ENCODE results near the gene GSTM1. TPM values are rescaled to one million over a fixed set of nuclear protein-coding genes. Genes with fewer than 3 reads are reported as not detected.

Gene GSTM1
- not detected in 2 replicates for total RNA-seq

DNA sequence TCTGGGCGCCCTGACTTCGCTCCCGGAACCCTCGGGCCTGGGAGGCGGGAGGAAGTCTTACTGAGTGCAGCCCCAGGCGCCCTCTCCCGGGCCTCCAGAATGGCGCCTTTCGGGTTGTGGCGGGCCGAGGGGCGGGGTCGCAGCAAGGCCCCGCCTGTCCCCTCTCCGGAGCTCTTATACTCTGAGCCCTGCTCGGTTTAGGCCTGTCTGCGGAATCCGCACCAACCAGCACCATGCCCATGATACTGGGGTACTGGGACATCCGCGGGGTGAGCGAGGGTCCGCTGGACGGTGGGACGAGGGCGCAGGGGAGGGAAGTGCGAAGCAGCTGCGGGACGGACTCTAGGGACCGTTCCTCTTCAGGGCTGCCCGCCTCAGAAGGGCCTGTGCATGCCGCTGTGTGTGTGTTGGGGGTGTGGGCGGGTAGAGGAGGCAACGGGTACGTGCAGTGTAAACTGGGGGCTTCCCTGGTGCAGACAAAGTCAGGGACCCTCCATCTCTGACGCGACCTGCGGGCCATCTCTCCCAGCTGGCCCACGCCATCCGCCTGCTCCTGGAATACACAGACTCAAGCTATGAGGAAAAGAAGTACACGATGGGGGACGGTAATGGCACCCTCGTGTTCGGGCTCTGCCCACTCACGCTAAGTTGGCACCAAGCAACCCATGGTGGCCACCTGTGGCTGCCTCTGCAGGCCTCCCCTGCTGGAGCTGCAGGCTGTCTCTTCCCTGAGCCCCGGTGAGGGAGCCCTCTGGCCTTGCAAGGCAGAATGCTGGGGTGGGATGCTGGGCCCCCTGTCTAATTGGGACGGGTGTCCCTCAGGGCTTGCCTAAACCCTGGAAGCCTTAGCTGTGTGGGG, at the start of gene GSTM1:
Gene GSTM1, plus strand, starts transcription at position 177 of the 859 bp plus-strand sequence. Its CDS starts 57 bp downstream, at position 234.

DNA sequence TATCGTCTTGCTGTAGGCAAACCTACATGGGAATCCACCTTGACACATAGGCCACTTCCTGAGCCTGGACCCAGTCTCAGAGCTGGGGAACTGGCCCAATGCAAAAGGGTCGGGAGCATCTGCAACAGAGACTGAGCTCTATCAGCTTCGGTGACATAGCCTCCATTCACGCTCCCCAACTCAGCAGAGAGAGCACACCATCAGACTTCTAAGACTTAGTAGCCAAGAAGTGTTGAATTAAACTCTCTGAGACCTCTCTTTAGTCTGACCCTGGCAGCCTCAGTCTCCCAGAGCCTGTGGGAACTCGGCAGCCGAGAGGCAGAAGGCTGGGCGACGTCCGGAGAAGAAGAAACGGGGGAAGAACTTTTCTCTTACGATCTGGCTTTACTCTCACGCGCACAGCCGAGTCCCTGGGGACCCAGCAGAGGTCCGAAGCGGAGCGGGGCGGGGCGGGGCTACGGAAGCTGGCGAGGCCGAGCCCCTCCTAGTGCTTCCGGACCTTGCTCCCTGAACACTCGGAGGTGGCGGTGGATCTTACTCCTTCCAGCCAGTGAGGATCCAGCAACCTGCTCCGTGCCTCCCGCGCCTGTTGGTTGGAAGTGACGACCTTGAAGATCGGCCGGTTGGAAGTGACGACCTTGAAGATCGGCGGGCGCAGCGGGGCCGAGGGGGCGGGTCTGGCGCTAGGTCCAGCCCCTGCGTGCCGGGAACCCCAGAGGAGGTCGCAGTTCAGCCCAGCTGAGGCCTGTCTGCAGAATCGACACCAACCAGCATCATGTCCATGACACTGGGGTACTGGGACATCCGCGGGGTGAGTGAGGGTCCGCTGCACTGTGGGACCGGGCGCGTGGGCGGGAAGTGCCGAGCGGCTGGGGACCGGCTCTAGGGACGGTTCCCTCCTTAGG, 31.8 kb upstream of the GSTM1 start, which contains the start of gene GSTM4:
Gene GSTM4, plus strand, starts transcription at position 485 of the 905 bp plus-strand sequence. Its CDS starts 291 bp downstream, at position 776.

DNA sequence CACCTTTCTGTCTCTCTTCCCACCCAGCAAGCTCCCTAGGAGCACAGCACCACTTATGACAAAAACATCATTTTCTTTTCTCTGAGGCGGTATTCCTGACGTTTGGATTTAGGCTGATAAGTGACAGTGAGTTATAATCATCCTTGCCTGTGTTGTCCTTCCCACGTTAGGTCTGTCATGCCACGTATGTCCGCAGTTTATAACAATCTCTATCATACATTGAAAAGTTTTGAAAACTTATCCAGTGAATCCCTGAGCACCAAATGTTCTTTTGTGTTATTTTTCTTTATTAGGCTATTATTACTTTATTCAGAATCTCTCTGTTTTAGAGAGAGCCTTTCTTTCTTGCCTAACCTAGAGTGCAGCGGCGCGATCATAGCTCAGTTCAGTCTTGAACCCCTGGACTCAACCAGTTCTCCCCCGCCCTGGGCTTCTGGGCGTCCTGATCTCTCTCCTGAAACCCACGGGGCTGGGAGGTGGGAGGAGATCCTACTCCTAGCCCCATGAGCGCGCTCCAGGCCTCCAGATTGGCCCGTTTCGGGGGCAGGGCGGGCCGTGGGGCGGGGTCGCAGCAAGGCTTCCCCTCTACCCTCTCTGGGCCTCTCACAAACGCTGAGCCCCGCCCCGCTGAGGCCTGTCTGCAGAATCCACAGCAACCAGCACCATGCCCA, 20.0 kb upstream of the GSTM1 start, which contains the start of gene GSTM2:
Gene GSTM2, plus strand, starts transcription at position 606 of the 671 bp plus-strand sequence. Its CDS starts 59 bp downstream, at position 665.

DNA sequence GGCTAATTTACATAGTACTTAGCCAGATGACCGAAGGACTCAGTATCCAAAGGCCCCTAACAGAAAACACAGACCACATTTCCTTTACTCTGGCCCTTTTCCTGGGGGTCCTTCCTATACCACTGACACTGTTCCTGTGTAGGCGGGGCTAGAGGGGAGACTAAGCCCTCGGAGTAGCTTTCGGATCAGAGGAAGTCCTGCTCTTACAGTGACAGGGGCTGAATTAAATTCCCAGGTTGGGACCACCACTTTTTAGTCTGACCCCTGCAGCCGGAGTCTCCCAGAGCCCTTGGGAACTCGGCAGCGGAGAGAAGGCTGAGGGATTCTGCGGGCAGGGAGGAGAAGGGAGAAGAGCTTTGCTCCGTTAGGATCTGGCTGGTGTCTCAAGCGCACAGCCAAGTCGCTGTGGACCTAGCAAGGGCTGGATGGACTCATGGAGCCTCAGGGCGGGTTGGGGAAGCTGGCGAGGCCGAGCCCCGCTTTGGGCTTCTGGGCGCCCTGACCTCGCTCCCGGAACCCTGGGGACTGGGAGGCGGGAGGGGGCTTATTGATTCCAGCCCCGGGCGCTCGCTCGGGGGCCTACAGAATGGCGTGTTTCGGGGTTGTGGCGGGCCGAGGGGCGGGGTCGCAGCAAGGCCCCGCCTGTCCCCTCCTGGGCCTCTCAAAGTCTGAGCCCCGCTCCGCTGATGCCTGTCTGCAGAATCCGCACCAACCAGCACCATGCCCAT, 24.1 kb downstream of the GSTM1 start, which contains the start of gene GSTM5:
Gene GSTM5, plus strand, starts transcription at position 659 of the 728 bp plus-strand sequence. Its CDS starts 62 bp downstream, at position 721.

DNA sequence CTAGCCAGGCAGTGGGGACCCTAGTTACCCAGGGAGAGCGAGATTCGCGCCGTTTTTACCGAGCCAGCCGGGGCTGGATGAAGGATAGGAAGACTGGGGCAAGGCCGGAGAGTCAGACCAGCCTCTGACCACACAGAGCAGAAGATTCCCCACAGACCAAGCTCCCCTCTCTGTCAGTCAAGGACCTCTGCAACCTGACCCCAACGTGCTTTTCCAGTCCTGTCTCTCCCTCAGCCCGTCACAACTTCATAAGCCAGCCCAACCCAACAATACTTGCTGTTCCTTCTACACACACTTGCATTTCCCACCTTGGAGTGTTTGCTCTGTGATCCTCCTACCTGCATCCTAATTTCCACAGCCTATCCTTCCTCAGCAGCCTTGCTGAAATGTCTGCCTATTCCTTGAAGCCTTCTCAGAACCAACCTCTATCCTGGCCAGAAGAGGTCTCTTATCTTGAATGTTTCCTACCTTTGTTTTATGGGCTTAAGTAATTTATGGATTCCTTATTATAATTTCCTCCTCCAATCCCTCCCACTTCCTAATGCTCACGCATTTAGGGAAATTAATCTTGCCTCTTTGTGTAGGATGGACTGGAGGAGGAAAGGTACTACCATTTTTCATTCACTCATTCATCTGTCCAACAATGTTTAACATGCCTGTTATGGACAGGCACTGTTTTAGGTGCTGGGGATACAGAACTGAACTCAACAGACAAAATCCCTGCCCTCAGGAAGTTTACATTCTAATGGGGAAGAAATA, 53.2 kb downstream of the GSTM1 start, which contains the start of gene GSTM3:
Gene GSTM3, minus strand, starts transcription at position 424 of the 759 bp plus-strand sequence. CDS start 751 bp downstream, outside the sequence.

Other genes with a start within 250 kb of the GSTM1 start
- gene SYPL2, start 221.3 kb upstream of the GSTM1 start, total RNA-seq: 0.16 and 0.43 TPM in 2 replicates
- gene ATXN7L2, start 203.9 kb upstream of the GSTM1 start, total RNA-seq: 1.3 and 2.1 TPM in 2 replicates
- 3.6 and 5.2 TPM in 2 replicates for gene CYB561D1, start 193.7 kb upstream of the GSTM1 start, total RNA-seq
- gene AMIGO1, start 178.1 kb upstream of the GSTM1 start, total RNA-seq: 1.3 and 1.9 TPM in 2 replicates
- gene GPR61, start 147.9 kb upstream of the GSTM1 start, total RNA-seq: under 0.01 and 0.34 TPM in 2 replicates
- gene GNAI3, start 139.2 kb upstream of the GSTM1 start, total RNA-seq: 13.8 and 15.3 TPM in 2 replicates
- gene GNAT2, start 68.2 kb upstream of the GSTM1 start, total RNA-seq: 0.34 and 0.79 TPM in 2 replicates
- 57.1 and 61.6 TPM in 2 replicates for gene AMPD2, start 68.0 kb upstream of the GSTM1 start, total RNA-seq
- gene GSTM4, start 31.7 kb upstream of the GSTM1 start, total RNA-seq: 15.6 and 15.9 TPM in 2 replicates
- 33.7 and 43.5 TPM in 2 replicates for gene GSTM2, start 19.8 kb upstream of the GSTM1 start, total RNA-seq
- 3.9 and 13.4 TPM in 2 replicates for gene GSTM5, start 24.4 kb downstream of the GSTM1 start, total RNA-seq
- 153 and 159 TPM in 2 replicates for gene GSTM3, start 53.2 kb downstream of the GSTM1 start, total RNA-seq
- not detected in 2 replicates for gene EPS8L3, start 76.1 kb downstream of the GSTM1 start, total RNA-seq
- 19.1 and 38.9 TPM in 2 replicates for gene CSF1, start 223.0 kb downstream of the GSTM1 start, total RNA-seq

Data from bronchial smooth muscle cell (primary cell).